NCI-H69 (cell line): ENCODE results near the gene PLCL2.
"Not testable (repeated sequence)": the region's sequence is repeated elsewhere in the genome, so short reads cannot be mapped to it uniquely, and the experiment has no call there.

Experiments used
- DNase-seq: peaks from one replicate; lab custom pipeline; 2025; lab: John Stamatoyannopoulos, UW

PLCL2 gene

GRCh38 chr3:16917256-16917935 is 32.6 kb downstream of the PLCL2 start:
- no peak for DNase-seq

GRCh38 chr3:16917980-16918682 is 33.4 kb downstream of the PLCL2 start:
- DNase-seq: peak; percentile 3

GRCh38 chr3:16918683-16919025 is 33.9 kb downstream of the PLCL2 start:
- DNase-seq: no peak

- DNase-seq: peak; percentile 38
Observed at GRCh38 chr3:16923112-16923511, 38.4 kb downstream of the PLCL2 start.

GRCh38 chr3:16927485-16927884 is 42.7 kb downstream of the PLCL2 start:
- DNase-seq: no peak

GRCh38 chr3:16928386-16929132 is 43.8 kb downstream of the PLCL2 start:
- DNase-seq: peak; percentile 10

GRCh38 chr3:16929311-16929710 is 44.6 kb downstream of the PLCL2 start:
- no peak for DNase-seq

GRCh38 chr3:16932877-16933276 is 48.1 kb downstream of the PLCL2 start:
- no peak for DNase-seq

- DNase-seq: no peak
Observed at GRCh38 chr3:16935781-16936180, 51.0 kb downstream of the PLCL2 start.

- DNase-seq: no peak
Observed at GRCh38 chr3:16936233-16936632, 51.5 kb downstream of the PLCL2 start.

- no peak for DNase-seq
Observed at GRCh38 chr3:16936676-16937230, 52.0 kb downstream of the PLCL2 start.

- DNase-seq: no peak
Observed at GRCh38 chr3:16937326-16937845, 52.6 kb downstream of the PLCL2 start.

GRCh38 chr3:16940769-16941700 is 56.3 kb downstream of the PLCL2 start:
- DNase-seq: no peak

GRCh38 chr3:16942955-16943354 is 58.2 kb downstream of the PLCL2 start:
- peak; percentile 26 for DNase-seq

- DNase-seq: no peak
Observed at GRCh38 chr3:16943857-16944256, 59.1 kb downstream of the PLCL2 start.

GRCh38 chr3:16944356-16944755 is 59.6 kb downstream of the PLCL2 start:
- no peak for DNase-seq

- DNase-seq: peak; percentile 13
Observed at GRCh38 chr3:16945330-16945729, 60.6 kb downstream of the PLCL2 start.

- DNase-seq: no peak
Observed at GRCh38 chr3:16950282-16950681, 65.5 kb downstream of the PLCL2 start.

- peak; percentile 41 for DNase-seq
Observed at GRCh38 chr3:16950845-16951244, 66.1 kb downstream of the PLCL2 start.

GRCh38 chr3:16957852-16958251 is 73.1 kb downstream of the PLCL2 start:
- DNase-seq: not testable (repeated sequence)

GRCh38 chr3:16960125-16960524 is 75.4 kb downstream of the PLCL2 start:
- no peak for DNase-seq
